Fibroblast of mammary gland (primary cell): ENCODE measurements around the gene RBM26.

ENCODE experiments used
- DNase-seq: peaks from one replicate; pipeline ENCODE4 v3.0.0-alpha.2; 2010; ENCODE audit warnings: low read depth
- H3K4me3 ChIP-seq: 2 replicates; pipeline ENCODE4 v1.5.1; 2011; ENCODE audit warnings: low read depth, mild to moderate bottlenecking, low read length, moderate library complexity; ENCODE audit not compliant: control insufficient read depth
- TF ChIP-seq, protein P1 (sequence below): conservative IDR thresholded peaks from 2 replicates; pipeline ENCODE4 v1.5.1; 2011; ENCODE audit warnings: low read depth, low read length, inconsistent platforms; ENCODE audit not compliant: control insufficient read depth, insufficient read depth

Gene RBM26

GRCh38 chr13:79409828-79410227, 3.8 kb upstream of the RBM26 start:
- TF ChIP-seq, protein P1, sequence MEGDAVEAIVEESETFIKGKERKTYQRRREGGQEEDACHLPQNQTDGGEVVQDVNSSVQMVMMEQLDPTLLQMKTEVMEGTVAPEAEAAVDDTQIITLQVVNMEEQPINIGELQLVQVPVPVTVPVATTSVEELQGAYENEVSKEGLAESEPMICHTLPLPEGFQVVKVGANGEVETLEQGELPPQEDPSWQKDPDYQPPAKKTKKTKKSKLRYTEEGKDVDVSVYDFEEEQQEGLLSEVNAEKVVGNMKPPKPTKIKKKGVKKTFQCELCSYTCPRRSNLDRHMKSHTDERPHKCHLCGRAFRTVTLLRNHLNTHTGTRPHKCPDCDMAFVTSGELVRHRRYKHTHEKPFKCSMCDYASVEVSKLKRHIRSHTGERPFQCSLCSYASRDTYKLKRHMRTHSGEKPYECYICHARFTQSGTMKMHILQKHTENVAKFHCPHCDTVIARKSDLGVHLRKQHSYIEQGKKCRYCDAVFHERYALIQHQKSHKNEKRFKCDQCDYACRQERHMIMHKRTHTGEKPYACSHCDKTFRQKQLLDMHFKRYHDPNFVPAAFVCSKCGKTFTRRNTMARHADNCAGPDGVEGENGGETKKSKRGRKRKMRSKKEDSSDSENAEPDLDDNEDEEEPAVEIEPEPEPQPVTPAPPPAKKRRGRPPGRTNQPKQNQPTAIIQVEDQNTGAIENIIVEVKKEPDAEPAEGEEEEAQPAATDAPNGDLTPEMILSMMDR = no peak
- H3K4me3 ChIP-seq = no peak overlapping the region
- no peak for DNase-seq

- H3K4me3 ChIP-seq = peak overlapping the region; percentile 89
- no peak for DNase-seq
- TF ChIP-seq, protein P1 = no peak
Observed at GRCh38 chr13:79407349-79407979, 1.4 kb upstream of the RBM26 start.

DNA sequence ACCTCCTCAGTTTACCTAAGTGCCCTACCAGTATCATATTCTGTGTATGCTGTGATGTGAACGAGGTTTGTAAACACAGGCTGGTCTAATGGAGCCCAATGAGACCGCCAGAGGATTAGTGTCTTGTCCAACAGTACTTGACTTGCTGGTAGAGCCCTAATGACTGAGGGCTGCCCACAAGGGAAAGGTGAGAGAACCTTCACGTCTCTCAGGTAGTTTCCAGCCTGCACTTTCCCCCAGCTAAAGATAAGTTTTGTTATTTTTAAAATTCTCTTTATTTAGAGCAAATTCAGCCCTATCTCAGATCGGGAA, 498 bp upstream of the RBM26 start:
- no peak for DNase-seq
- TF ChIP-seq, protein P1 = no peak
- peak overlapping the region; percentile 89 for H3K4me3 ChIP-seq

- H3K4me3 ChIP-seq = peak overlapping the region; percentile 89
- TF ChIP-seq, protein P1 = no peak
- DNase-seq = peak; percentile 15
Observed at GRCh38 chr13:79405501-79405830, 589 bp downstream of the RBM26 start.

GRCh38 chr13:79404985-79405384, 1.1 kb downstream of the RBM26 start:
- TF ChIP-seq, protein P1 = no peak
- H3K4me3 ChIP-seq = peak overlapping the region; percentile 89
- peak; percentile 16 for DNase-seq

GRCh38 chr13:79404361-79404760, 1.7 kb downstream of the RBM26 start:
- peak; percentile 14 for DNase-seq
- TF ChIP-seq, protein P1 = no peak
- H3K4me3 ChIP-seq = peak overlapping the region; percentile 89

GRCh38 chr13:79403113-79403512, 2.9 kb downstream of the RBM26 start:
- TF ChIP-seq, protein P1 = no peak
- DNase-seq = no peak
- no peak overlapping the region for H3K4me3 ChIP-seq
